Suprapubic skin (tissue), 4 donors: ENCODE measurements around the gene DEGS2. TPM values are rescaled to one million over a fixed set of nuclear protein-coding genes. Genes with fewer than 3 reads are reported as not detected.
A peak's percentile ranks its signal among the peaks of the same experiment; 100 is the strongest.

Experiments used
- DNase-seq, 2 donors: peaks; one replicate each; pipeline ENCODE4 v3.0.0-alpha.2; 2019; ENCODE audit warnings: low spot score in 2 of 2
- H3K27ac ChIP-seq: fragments of 200-600 bp; sonication (generic); one replicate; pipeline ENCODE4 v1.5.1; 2019
- H3K27me3 ChIP-seq: fragments of 200-600 bp; sonication (generic); one replicate; pipeline ENCODE4 v1.5.1; 2019
- H3K36me3 ChIP-seq: fragments of 200-600 bp; sonication (generic); one replicate; pipeline ENCODE4 v1.5.1; 2019
- H3K4me1 ChIP-seq: fragments of 200-600 bp; sonication (generic); one replicate; pipeline ENCODE4 v1.5.1; 2019
- H3K4me3 ChIP-seq: fragments of 200-600 bp; sonication (generic); one replicate; pipeline ENCODE4 v1.5.1; 2019; ENCODE audit warnings: mild to moderate bottlenecking
- H3K9me3 ChIP-seq: fragments of 200-600 bp; sonication (generic); one replicate; pipeline ENCODE4 v1.5.1; 2019
- CTCF ChIP-seq, 2 donors: fragments of 200-600 bp in 1 of 2; fragments of 450-650 bp in 1 of 2; sonication (generic) in 1 of 2; IDR thresholded peaks; one replicate each; pipeline ENCODE4 v1.5.1; 2016 to 2019; ENCODE audit warnings: antibody characterized with exemption in 2 of 2, mild to moderate bottlenecking in 1 of 2, moderate library complexity in 1 of 2
- EP300 ChIP-seq: sonication (generic); formaldehyde crosslinking; IDR thresholded peaks from one replicate; pipeline ENCODE4 v1.6.1; 2017; ENCODE audit warnings: antibody characterized with exemption
- POLR2A ChIP-seq, 2 donors: fragments of 450-650 bp; IDR thresholded peaks; one replicate each; pipeline ENCODE4 v1.6.1; 2017; ENCODE audit warnings: antibody characterized with exemption in 2 of 2, mild to moderate bottlenecking in 2 of 2, moderate library complexity in 2 of 2
- POLR2AphosphoS5 ChIP-seq, 3 donors: sonication (generic); formaldehyde crosslinking; IDR thresholded peaks; one replicate each; pipeline ENCODE4 v1.6.1; 2017; ENCODE audit warnings: antibody characterized with exemption in 3 of 3
- WGBS: methylation state at CpG from one replicate; pipeline ENCODE4 v1.1.5; 2018; 5-methylcytosine and 5-hydroxymethylcytosine counted together
- total RNA-seq, 4 donors: library from RNA; depleted of rRNA; stranded (reverse); fragments of >200 nt; gene quantifications; one replicate each; pipeline ENCODE4 v1.1.0, GENCODE V29; 2016

Gene DEGS2
- total RNA-seq, 4 donors from 2014 or later = 78.9 to 130 (median 108) TPM

GRCh38 chr14:100142073-100143040 lies 17.1 kb downstream of the DEGS2 start:
- Histone ChIP-seq H3K36me3 (peaks cover 28% of the 10 kb centered on the region), H3K4me3 (no peak overlapping the region), H3K27ac (peak overlapping the region; percentile 35), H3K27me3 (no peaks in the 10 kb centered on the region), H3K4me1 (peaks cover 28% of the 10 kb centered on the region), H3K9me3 (no peaks in the 10 kb centered on the region)
- WGBS = 48% methylated on average over 7 of the region's 14 CpGs
- no peak for DNase-seq
- no peak for TF ChIP-seq POLR2AphosphoS5 (IDR thresholded peaks at IDR 0.05)

- DNase-seq = no peak
- Histone ChIP-seq H3K4me3 (no peak overlapping the region), H3K27me3 (no peaks in the 10 kb centered on the region), H3K4me1 (peaks cover 17% of the 10 kb centered on the region), H3K9me3 (no peaks in the 10 kb centered on the region), H3K27ac (peak overlapping the region; percentile 35), H3K36me3 (peaks cover 41% of the 10 kb centered on the region)
- 33% methylated on average over 1 of the region's 7 CpGs for WGBS
- no peak for TF ChIP-seq CTCF (IDR thresholded peaks at IDR 0.05)
- TF ChIP-seq POLR2A (IDR thresholded peaks at IDR 0.05) = no peak
- TF ChIP-seq POLR2AphosphoS5 (IDR thresholded peaks at IDR 0.05) = no peak
- TF ChIP-seq EP300 = no peak
Observed at GRCh38 chr14:100141098-100141497, 18.3 kb downstream of the DEGS2 start.

GRCh38 chr14:100140452-100141078 lies 18.9 kb downstream of the DEGS2 start:
- Histone ChIP-seq H3K4me3 (no peak overlapping the region), H3K27ac (no peak overlapping the region), H3K36me3 (peaks cover 42% of the 10 kb centered on the region), H3K9me3 (no peaks in the 10 kb centered on the region), H3K4me1 (peaks cover 12% of the 10 kb centered on the region), H3K27me3 (no peaks in the 10 kb centered on the region)
- DNase-seq = no peak
- WGBS = 64% methylated on average over 16 of the region's 16 CpGs
- TF ChIP-seq POLR2A (IDR thresholded peaks at IDR 0.05) (no peak), EP300 (no peak)

GRCh38 chr14:100138955-100139354 lies 20.5 kb downstream of the DEGS2 start:
- H3K27me3 ChIP-seq = no peaks in the 10 kb centered on the region
- H3K36me3 ChIP-seq = peaks cover 49% of the 10 kb centered on the region
- no peak overlapping the region for H3K4me3 ChIP-seq
- no peaks in the 10 kb centered on the region for H3K4me1 ChIP-seq
- no peak for DNase-seq
- no peak overlapping the region for H3K27ac ChIP-seq
- H3K9me3 ChIP-seq = no peaks in the 10 kb centered on the region
- TF ChIP-seq EP300 (no peak), CTCF (IDR thresholded peaks at IDR 0.05) (no peak), POLR2AphosphoS5 (IDR thresholded peaks at IDR 0.05) (no peak), POLR2A (IDR thresholded peaks at IDR 0.05) (no peak)
- WGBS = 95% methylated on average over 11 of the region's 13 CpGs

GRCh38 chr14:100138082-100138787 lies 21.2 kb downstream of the DEGS2 start:
- H3K4me3 ChIP-seq = no peak overlapping the region
- H3K9me3 ChIP-seq = no peaks in the 10 kb centered on the region
- peaks cover 42% of the 10 kb centered on the region for H3K36me3 ChIP-seq
- 85% methylated on average over 7 of the region's 8 CpGs for WGBS
- H3K4me1 ChIP-seq = peaks cover under 1% of the 10 kb centered on the region
- TF ChIP-seq POLR2AphosphoS5 (IDR thresholded peaks at IDR 0.05) = no peak
- no peak for TF ChIP-seq CTCF (IDR thresholded peaks at IDR 0.05)
- TF ChIP-seq POLR2A (IDR thresholded peaks at IDR 0.05) = no peak
- TF ChIP-seq EP300 = no peak
- H3K27me3 ChIP-seq = no peaks in the 10 kb centered on the region
- H3K27ac ChIP-seq = no peak overlapping the region
- no peak for DNase-seq

- no peak for DNase-seq
- WGBS = 100% methylated on average over 3 of the region's 8 CpGs
- Histone ChIP-seq H3K27ac (no peak overlapping the region), H3K4me1 (peaks cover 8% of the 10 kb centered on the region), H3K4me3 (no peak overlapping the region), H3K9me3 (no peaks in the 10 kb centered on the region), H3K36me3 (peaks cover 39% of the 10 kb centered on the region), H3K27me3 (no peaks in the 10 kb centered on the region)
- TF ChIP-seq CTCF (IDR thresholded peaks at IDR 0.05) (no peak), EP300 (no peak), POLR2A (IDR thresholded peaks at IDR 0.05) (no peak), POLR2AphosphoS5 (IDR thresholded peaks at IDR 0.05) (no peak)
Observed at GRCh38 chr14:100137173-100137572, 22.3 kb downstream of the DEGS2 start.
